H9 (cell line): Measurements from ENCODE around the gene EBP. TPM values are rescaled to one million over a fixed set of nuclear protein-coding genes. Genes with fewer than 3 reads are reported as not detected.
A peak's percentile ranks its signal among the peaks of the same experiment; 100 is the strongest.

Source experiments
- DNase-seq: peaks from one replicate; pipeline ENCODE4 v3.0.0-alpha.2; 2017
- H2AFZ ChIP-seq: one replicate; pipeline ENCODE4 v1.6.1; 2013; ENCODE audit warnings: mild to moderate bottlenecking, low read length, control low read depth, moderate library complexity
- H2AK5ac ChIP-seq: 2 replicates; pipeline ENCODE4 v1.6.1; 2013; ENCODE audit warnings: low read length, control low read depth, mixed read lengths; ENCODE audit not compliant: insufficient read length
- H2BK120ac ChIP-seq: one replicate; pipeline ENCODE4 v1.6.1; 2013; ENCODE audit warnings: low read depth, mild to moderate bottlenecking, low read length, control low read depth, inconsistent platforms; ENCODE audit not compliant: poor library complexity, severe bottlenecking
- H2BK12ac ChIP-seq: 2 replicates; pipeline ENCODE4 v1.6.1; 2013; ENCODE audit warnings: low read length, control low read depth, mixed read lengths, low read depth; ENCODE audit not compliant: insufficient read length
- H2BK15ac ChIP-seq: 2 replicates; pipeline ENCODE4 v1.6.1; 2013; ENCODE audit warnings: low read depth, low read length, control low read depth
- H2BK20ac ChIP-seq: one replicate; pipeline ENCODE4 v1.6.1; 2013; ENCODE audit warnings: low read depth, mild to moderate bottlenecking, low read length, control low read depth, inconsistent platforms; ENCODE audit not compliant: poor library complexity, severe bottlenecking
- H2BK5ac ChIP-seq: 2 replicates; pipeline ENCODE4 v1.6.1; 2013; ENCODE audit warnings: low read length, control low read depth, mixed read lengths; ENCODE audit not compliant: insufficient read length
- H3K14ac ChIP-seq: 2 replicates; pipeline ENCODE4 v1.6.1; 2013; ENCODE audit warnings: low read length, control low read depth; ENCODE audit not compliant: insufficient read depth
- H3K18ac ChIP-seq: 2 replicates; pipeline ENCODE4 v1.6.1; 2013; ENCODE audit warnings: low read depth, mild to moderate bottlenecking, mixed read lengths, low read length, control low read depth; ENCODE audit not compliant: insufficient read length
- H3K23ac ChIP-seq: 2 replicates; pipeline ENCODE4 v1.6.1; 2013; ENCODE audit warnings: low read length, control low read depth, mixed read lengths, low read depth; ENCODE audit not compliant: insufficient read length
- H3K23me2 ChIP-seq: 2 replicates; pipeline ENCODE4 v1.6.1; 2013; ENCODE audit warnings: low read depth, mild to moderate bottlenecking, mixed read lengths, low read length, control low read depth; ENCODE audit not compliant: insufficient read length, poor library complexity, severe bottlenecking
- H3K27ac ChIP-seq: 2 replicates; pipeline ENCODE4 v1.5.1; 2013; ENCODE audit warnings: low read length, control low read depth, mixed read lengths, low read depth; ENCODE audit not compliant: insufficient read length
- H3K27me3 ChIP-seq: 2 replicates; pipeline ENCODE4 v1.6.1; 2013; ENCODE audit warnings: low read length, control low read depth, inconsistent platforms; ENCODE audit not compliant: insufficient read depth
- H3K4ac ChIP-seq: 2 replicates; pipeline ENCODE4 v1.6.1; 2013; ENCODE audit warnings: low read depth, mild to moderate bottlenecking, control low read depth, inconsistent platforms, low read length, moderate library complexity
- H3K4me1 ChIP-seq: 2 replicates; pipeline ENCODE4 v1.6.1; 2013; ENCODE audit warnings: low read length, control low read depth, inconsistent platforms; ENCODE audit not compliant: insufficient read depth
- H3K4me2 ChIP-seq: 2 replicates; pipeline ENCODE4 v1.6.1; 2013; ENCODE audit warnings: low read length, control low read depth, mixed read lengths; ENCODE audit not compliant: insufficient read length, insufficient read depth
- H3K56ac ChIP-seq: 2 replicates; pipeline ENCODE4 v1.6.1; 2013; ENCODE audit warnings: low read depth, mild to moderate bottlenecking, mixed read lengths, low read length, control low read depth; ENCODE audit not compliant: insufficient read length
- H3K79me1 ChIP-seq: 2 replicates; pipeline ENCODE4 v1.6.1; 2013; ENCODE audit warnings: low read depth, mild to moderate bottlenecking, moderate library complexity, low read length, control low read depth, inconsistent platforms; ENCODE audit not compliant: insufficient read depth, poor library complexity, severe bottlenecking
- H3K79me2 ChIP-seq: 2 replicates; pipeline ENCODE4 v1.6.1; 2013; ENCODE audit warnings: low read length, control low read depth, inconsistent platforms; ENCODE audit not compliant: insufficient read depth
- H3K9ac ChIP-seq: 2 replicates; pipeline ENCODE4 v1.6.1; 2013; ENCODE audit warnings: low read length, control low read depth, mixed read lengths; ENCODE audit not compliant: insufficient read length; ENCODE audit errors: extremely low read depth
- H3K9me3 ChIP-seq: one replicate; pipeline ENCODE4 v1.6.1; 2013; ENCODE audit warnings: low read depth, low read length, inconsistent platforms; ENCODE audit not compliant: control insufficient read depth
- H3T11ph ChIP-seq: one replicate; pipeline ENCODE4 v1.6.1; 2013; ENCODE audit warnings: mild to moderate bottlenecking, low read length, control low read depth, inconsistent platforms
- H4K20me1 ChIP-seq: one replicate; pipeline ENCODE4 v1.6.1; 2013; ENCODE audit not compliant: control insufficient read depth, insufficient read length, insufficient read depth
- H4K5ac ChIP-seq: 2 replicates; pipeline ENCODE4 v1.6.1; 2013; ENCODE audit warnings: low read depth, mild to moderate bottlenecking, mixed read lengths, low read length, control low read depth; ENCODE audit not compliant: insufficient read length
- H4K8ac ChIP-seq: replicated peaks from 2 replicates; pipeline ENCODE4 v1.6.1; 2013; ENCODE audit warnings: low read length, control low read depth, mixed read lengths, low read depth; ENCODE audit not compliant: insufficient read length
- H4K91ac ChIP-seq: 2 replicates; pipeline ENCODE4 v1.6.1; 2013; ENCODE audit warnings: low read depth, mild to moderate bottlenecking, moderate library complexity, mixed read lengths, low read length, control low read depth; ENCODE audit not compliant: insufficient read length
- H3K27ac Mint-ChIP-seq, 3 experiments: 2 replicates in 2 of 3; 3 replicates in 1 of 3; pipeline ENCODE4 v1.8.0; 2020 to 2021; ENCODE audit warnings: mixed read lengths in 3 of 3, mild to moderate bottlenecking in 1 of 3, moderate library complexity in 1 of 3
- H3K27me3 Mint-ChIP-seq: 2 replicates; pipeline ENCODE4 v1.8.0; 2021; ENCODE audit warnings: low read depth, mild to moderate bottlenecking, moderate library complexity, mixed read lengths
- H3K36me3 Mint-ChIP-seq, 3 experiments: 2 replicates in 2 of 3; 3 replicates in 1 of 3; pipeline ENCODE4 v1.8.0; 2020 to 2021; ENCODE audit warnings: low read depth in 3 of 3, mixed read lengths in 3 of 3; ENCODE audit not compliant: insufficient read depth in 1 of 3
- H3K4me1 Mint-ChIP-seq, 2 experiments: 2 replicates each; pipeline ENCODE4 v1.8.0; 2020; ENCODE audit warnings: mixed read lengths in 2 of 2
- H3K4me3 Mint-ChIP-seq, 2 experiments: 2 replicates in 1 of 2; 3 replicates in 1 of 2; pipeline ENCODE4 v1.8.0; 2020 to 2021; ENCODE audit warnings: mild to moderate bottlenecking in 2 of 2, mixed read lengths in 2 of 2, moderate library complexity in 1 of 2
- H3K9me3 Mint-ChIP-seq, 2 experiments: 2 replicates in 1 of 2; 3 replicates in 1 of 2; pipeline ENCODE4 v1.8.0; 2020; ENCODE audit warnings: mild to moderate bottlenecking in 2 of 2, mixed read lengths in 2 of 2, moderate library complexity in 1 of 2
- WGBS: extraction: QIAGEN DNeasy Blood & Tissue Kit; methylation state at CpG from one replicate; pipeline ENCODE4 v1.1.7; 2013; ENCODE audit warnings: missing lambda C conversion rate, low lambda C conversion rate, mixed read lengths; ENCODE audit not compliant: insufficient read length; ENCODE audit errors: extremely low coverage; 5-methylcytosine and 5-hydroxymethylcytosine counted together
- total RNA-seq: library from RNA; stranded (reverse); gene quantifications from 2 replicates; pipeline ENCODE4 v1.2.1, GENCODE V29; 2021
- TF ChIP-seq, protein P1 (sequence below): fragments of 200-600 bp; sonication (generic); conservative IDR thresholded peaks from 3 replicates; pipeline ENCODE4 v1.8.0; 2021; ENCODE audit warnings: antibody characterized with exemption, mild to moderate bottlenecking

The EBP gene
- total RNA-seq, 1 experiment from 2014 or later: 117 TPM

DNA sequence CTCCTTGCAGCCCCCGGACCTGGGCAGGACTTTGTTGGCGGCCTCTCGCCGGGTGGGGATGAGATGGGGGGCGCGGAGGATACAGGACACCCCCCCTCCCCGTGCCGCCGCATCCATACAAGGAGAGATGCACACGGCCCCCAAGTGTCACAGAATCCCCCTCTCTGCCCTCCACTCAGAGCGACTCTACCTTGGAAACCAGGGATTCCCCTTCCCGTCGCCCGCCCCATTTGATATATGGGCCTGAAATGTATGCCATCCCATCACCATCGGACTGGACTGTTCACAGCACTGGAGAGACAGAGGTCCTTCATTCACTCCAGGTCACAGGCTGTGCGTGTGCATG lies 12.4 kb upstream of the EBP start:
- Histone ChIP-seq H3K4me2 (peak overlapping the region; percentile 45), H2BK12ac (no peak overlapping the region), H3K23ac (no peak overlapping the region), H2AFZ (no peak overlapping the region), H3K4ac (no peak overlapping the region), H2BK120ac (no peak overlapping the region), H3K9me3 (peaks cover 45% of the 10 kb centered on the region), H4K8ac (no peak overlapping the region), H2AK5ac (no peak overlapping the region), H2BK20ac (no peak overlapping the region), H3T11ph (no peak overlapping the region), H3K4me1 (no peaks in the 10 kb centered on the region), H3K79me2 (no peaks in the 10 kb centered on the region), H2BK15ac (no peak overlapping the region), H3K23me2 (peaks cover 5% of the 10 kb centered on the region), H4K5ac (no peak overlapping the region), H4K91ac (no peak overlapping the region), H3K27me3 (no peaks in the 10 kb centered on the region), H3K56ac (no peak overlapping the region), H3K9ac (peak overlapping the region; percentile 7), H3K79me1 (no peaks in the 10 kb centered on the region), H2BK5ac (no peak overlapping the region), H3K18ac (no peak overlapping the region), H3K14ac (no peak overlapping the region), H4K20me1 (no peaks in the 10 kb centered on the region), H3K27ac (no peak overlapping the region)
- Mint-ChIP-seq H3K4me1 (peaks cover 3 to 8% of the 10 kb centered on the region in 2 experiments; a peak in 3 of 4 replicates), H3K9me3 (peaks cover 62 to 67% of the 10 kb centered on the region in 2 experiments), H3K4me3 (peak overlapping the region; percentile 83 to 91), H3K27ac (no peak overlapping the region), H3K36me3 (peaks cover 4 to 13% (median 10%) of the 10 kb centered on the region in 3 experiments; a peak in 5 of 7 replicates), H3K27me3 (peaks cover 4% of the 10 kb centered on the region)
- TF ChIP-seq, protein P1, sequence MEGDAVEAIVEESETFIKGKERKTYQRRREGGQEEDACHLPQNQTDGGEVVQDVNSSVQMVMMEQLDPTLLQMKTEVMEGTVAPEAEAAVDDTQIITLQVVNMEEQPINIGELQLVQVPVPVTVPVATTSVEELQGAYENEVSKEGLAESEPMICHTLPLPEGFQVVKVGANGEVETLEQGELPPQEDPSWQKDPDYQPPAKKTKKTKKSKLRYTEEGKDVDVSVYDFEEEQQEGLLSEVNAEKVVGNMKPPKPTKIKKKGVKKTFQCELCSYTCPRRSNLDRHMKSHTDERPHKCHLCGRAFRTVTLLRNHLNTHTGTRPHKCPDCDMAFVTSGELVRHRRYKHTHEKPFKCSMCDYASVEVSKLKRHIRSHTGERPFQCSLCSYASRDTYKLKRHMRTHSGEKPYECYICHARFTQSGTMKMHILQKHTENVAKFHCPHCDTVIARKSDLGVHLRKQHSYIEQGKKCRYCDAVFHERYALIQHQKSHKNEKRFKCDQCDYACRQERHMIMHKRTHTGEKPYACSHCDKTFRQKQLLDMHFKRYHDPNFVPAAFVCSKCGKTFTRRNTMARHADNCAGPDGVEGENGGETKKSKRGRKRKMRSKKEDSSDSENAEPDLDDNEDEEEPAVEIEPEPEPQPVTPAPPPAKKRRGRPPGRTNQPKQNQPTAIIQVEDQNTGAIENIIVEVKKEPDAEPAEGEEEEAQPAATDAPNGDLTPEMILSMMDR: no peak
- no peak for DNase-seq
- no CpG with 5 or more reads among the region's 16 CpGs for WGBS
